K562 (cell line): ENCODE measurements around the gene MEF2C.

ENCODE experiments used
- CBX3 ChIP-seq, 2 experiments: IDR thresholded peaks; 1 replicate in 1 of 2; 2 replicates in 1 of 2; pipeline ENCODE4 v1.6.1; 2012; ENCODE audit warnings: inconsistent platforms in 2 of 2, low read length in 2 of 2, borderline replicate concordance in 1 of 2, control low read depth in 1 of 2
- JUN ChIP-seq, 2 experiments: sonication (generic) in 1 of 2; formaldehyde crosslinking in 1 of 2; IDR thresholded peaks; 2 replicates each; pipeline versions ENCODE4 v1.6.1 to v1.8.0; 2012 to 2022; ENCODE audit warnings: borderline replicate concordance in 2 of 2, mild to moderate bottlenecking in 2 of 2, improper control_type of control experiment in 1 of 2, low read depth in 1 of 2, low read length in 1 of 2, missing genetic modification reagents in 1 of 2
- NFIC ChIP-seq: fragments of 450-650 bp; IDR thresholded peaks from 2 replicates; pipeline ENCODE4 v1.6.1; 2017; ENCODE audit warnings: mild to moderate bottlenecking, inconsistent platforms
- NFRKB ChIP-seq: fragments of 450-650 bp; IDR thresholded peaks from 2 replicates; pipeline ENCODE4 v1.6.1; 2016; ENCODE audit warnings: low read depth
- NONO ChIP-seq, 2 experiments: fragments of 200-400 bp in 1 of 2; fragments of 450-650 bp in 1 of 2; formaldehyde crosslinking in 1 of 2; IDR thresholded peaks; 2 replicates each; pipeline ENCODE4 v1.6.1; 2017; ENCODE audit warnings: low read depth in 2 of 2, mild to moderate bottlenecking in 2 of 2, moderate library complexity in 2 of 2, low read length in 1 of 2
- POLR2A ChIP-seq: fragments of 450-650 bp; conservative IDR thresholded peaks from 2 replicates; pipeline ENCODE4 v1.6.1; 2016
- RBBP5 ChIP-seq: fragments of 200-600 bp; sonication (generic); IDR thresholded peaks from 2 replicates; pipeline ENCODE4 v1.6.1; 2012; ENCODE audit warnings: borderline replicate concordance, mild to moderate bottlenecking, low read length, control low read depth, inconsistent platforms; ENCODE audit not compliant: insufficient read depth, poor library complexity, severe bottlenecking
- SIN3B ChIP-seq: fragments of 450-650 bp; IDR thresholded peaks from 2 replicates; pipeline ENCODE4 v1.6.1; 2017; ENCODE audit warnings: low read depth, mild to moderate bottlenecking, moderate library complexity
- TSHZ1 ChIP-seq: fragments of 250-450 bp; sonication (Bioruptor Pico); IDR thresholded peaks from 2 replicates; pipeline ENCODE4 v1.4.0; 2020; ENCODE audit warnings: mild to moderate bottlenecking, moderate library complexity
- ZBTB5 ChIP-seq: fragments of 450-650 bp; IDR thresholded peaks from 2 replicates; pipeline ENCODE4 v1.6.1; 2017; ENCODE audit warnings: antibody characterized with exemption
- TF ChIP-seq, protein P1 (sequence below), 2 experiments: IDR thresholded peaks; 2 replicates each; pipeline ENCODE4 v1.6.1; 2011; ENCODE audit warnings: borderline replicate concordance in 1 of 2, control low read depth in 1 of 2, low read depth in 1 of 2, low read length in 1 of 2, mild to moderate bottlenecking in 1 of 2, mixed read lengths in 1 of 2, moderate library complexity in 1 of 2; ENCODE audit not compliant: insufficient read depth in 1 of 2, insufficient read length in 1 of 2, poor library complexity in 1 of 2, severe bottlenecking in 1 of 2; ENCODE audit errors: extremely low read depth in 1 of 2
- TF ChIP-seq, protein P2 (sequence below), 3 experiments: IDR thresholded peaks in 2 of 3; conservative IDR thresholded peaks in 1 of 3; 2 replicates each; pipeline ENCODE4 v1.5.1; 2011 to 2012; ENCODE audit warnings: low read length in 3 of 3, mild to moderate bottlenecking in 3 of 3, control low read depth in 2 of 3, improper control_type of control experiment in 1 of 3, inconsistent platforms in 1 of 3, low read depth in 1 of 3, mixed read lengths in 1 of 3, moderate library complexity in 1 of 3; ENCODE audit not compliant: insufficient read depth in 2 of 3

DNA sequence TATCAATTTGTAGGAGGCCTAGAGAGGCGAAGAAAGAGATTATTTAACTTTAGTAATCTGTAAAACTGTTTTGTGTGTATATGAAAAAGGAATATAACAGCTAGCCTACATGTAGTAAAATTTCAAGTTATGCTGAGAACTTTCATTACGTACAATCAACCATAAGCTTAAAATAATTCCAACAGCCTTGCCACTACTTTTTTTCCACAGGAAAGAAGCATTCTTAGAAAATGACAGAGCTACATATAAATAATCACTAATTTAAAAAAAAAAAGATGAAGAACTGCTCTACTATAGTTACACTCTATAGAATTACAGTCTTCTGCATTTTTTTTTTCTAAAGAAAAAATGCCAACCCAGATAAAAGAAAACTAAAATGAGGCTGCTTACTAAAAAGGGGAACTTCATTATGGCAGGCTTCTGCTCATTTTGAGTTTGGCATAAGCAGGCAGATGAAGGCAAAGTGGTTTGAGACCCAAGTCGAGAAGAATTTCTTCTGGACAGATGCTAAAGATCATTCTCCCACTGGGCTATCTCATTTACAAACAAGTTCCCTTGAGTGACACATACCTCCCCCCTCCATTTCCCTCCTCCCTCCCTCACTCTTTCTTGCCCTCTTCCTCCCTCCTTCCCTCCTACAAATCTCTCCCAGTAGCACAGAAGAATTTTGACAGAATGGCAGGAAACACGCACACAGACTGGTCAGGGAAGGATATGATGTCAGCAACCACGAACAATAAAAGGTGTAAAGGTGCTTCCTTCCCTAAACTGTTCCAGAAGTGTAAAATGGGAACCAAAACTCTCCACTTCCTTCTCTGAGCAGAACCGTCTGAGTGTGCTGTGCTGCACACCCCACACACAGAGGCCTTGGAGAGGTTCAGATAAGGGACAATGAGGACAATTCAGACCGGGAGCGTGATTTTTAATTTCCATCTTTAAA, 56.1 kb downstream of the MEF2C start:
- TF ChIP-seq, protein P1, sequence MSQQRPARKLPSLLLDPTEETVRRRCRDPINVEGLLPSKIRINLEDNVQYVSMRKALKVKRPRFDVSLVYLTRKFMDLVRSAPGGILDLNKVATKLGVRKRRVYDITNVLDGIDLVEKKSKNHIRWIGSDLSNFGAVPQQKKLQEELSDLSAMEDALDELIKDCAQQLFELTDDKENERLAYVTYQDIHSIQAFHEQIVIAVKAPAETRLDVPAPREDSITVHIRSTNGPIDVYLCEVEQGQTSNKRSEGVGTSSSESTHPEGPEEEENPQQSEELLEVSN (IDR thresholded peaks at IDR 0.05; ENCODE audit: borderline replicate concordance in 1 of 2, extremely low read depth in 1 of 2, insufficient read depth in 1 of 2, insufficient read length in 1 of 2, low read depth in 1 of 2, low read length in 1 of 2, poor library complexity in 1 of 2, severe bottlenecking in 1 of 2) = no peak
- TF ChIP-seq NONO (IDR thresholded peaks at IDR 0.05; ENCODE audit: low read depth in 2 of 2, low read length in 1 of 2) (no peak), TSHZ1 (CRISPR knock-in tag) (no peak), NFIC (no peak), CBX3 (IDR thresholded peaks at IDR 0.05; ENCODE audit: borderline replicate concordance in 1 of 2, low read length in 2 of 2) (no peak; a peak in 1 of 3 replicates), NFRKB (no peak), ZBTB5 (no peak), JUN (IDR thresholded peaks at IDR 0.05; ENCODE audit: borderline replicate concordance, low read depth, low read length) (no peak), JUN (CRISPR knock-in tag; IDR thresholded peaks at IDR 0.05; ENCODE audit: borderline replicate concordance) (no peak), RBBP5 (no peak), SIN3B (no peak), POLR2A (no peak)
- TF ChIP-seq, protein P2, sequence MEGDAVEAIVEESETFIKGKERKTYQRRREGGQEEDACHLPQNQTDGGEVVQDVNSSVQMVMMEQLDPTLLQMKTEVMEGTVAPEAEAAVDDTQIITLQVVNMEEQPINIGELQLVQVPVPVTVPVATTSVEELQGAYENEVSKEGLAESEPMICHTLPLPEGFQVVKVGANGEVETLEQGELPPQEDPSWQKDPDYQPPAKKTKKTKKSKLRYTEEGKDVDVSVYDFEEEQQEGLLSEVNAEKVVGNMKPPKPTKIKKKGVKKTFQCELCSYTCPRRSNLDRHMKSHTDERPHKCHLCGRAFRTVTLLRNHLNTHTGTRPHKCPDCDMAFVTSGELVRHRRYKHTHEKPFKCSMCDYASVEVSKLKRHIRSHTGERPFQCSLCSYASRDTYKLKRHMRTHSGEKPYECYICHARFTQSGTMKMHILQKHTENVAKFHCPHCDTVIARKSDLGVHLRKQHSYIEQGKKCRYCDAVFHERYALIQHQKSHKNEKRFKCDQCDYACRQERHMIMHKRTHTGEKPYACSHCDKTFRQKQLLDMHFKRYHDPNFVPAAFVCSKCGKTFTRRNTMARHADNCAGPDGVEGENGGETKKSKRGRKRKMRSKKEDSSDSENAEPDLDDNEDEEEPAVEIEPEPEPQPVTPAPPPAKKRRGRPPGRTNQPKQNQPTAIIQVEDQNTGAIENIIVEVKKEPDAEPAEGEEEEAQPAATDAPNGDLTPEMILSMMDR (IDR thresholded peaks at IDR 0.05 in 2 of 3, conservative IDR thresholded peaks at IDR 0.05 in 1 of 3; ENCODE audit: insufficient read depth in 2 of 3, low read depth in 1 of 3, low read length in 3 of 3) = no peak
